Gastroesophageal sphincter (tissue), 4 donors: ENCODE measurements around the gene CTNND2. TPM values are rescaled to one million over a fixed set of nuclear protein-coding genes. Genes with fewer than 3 reads are reported as not detected.

ENCODE experiments used
- ATAC-seq: fragments of 150-250 bp; one replicate; pipeline ENCODE4 v1.9.1; 2016; ENCODE audit warnings: mild to moderate bottlenecking, moderate library complexity
- H3K27ac ChIP-seq, 4 donors: fragments of 200-600 bp; sonication (generic) in 3 of 4; 1 replicate in 3 of 4; 2 replicates in 1 of 4; pipeline ENCODE4 v1.5.1; 2016 to 2019
- H3K27me3 ChIP-seq: fragments of 200-600 bp; sonication (generic); one replicate; pipeline ENCODE4 v1.5.1; 2019
- H3K36me3 ChIP-seq, 2 donors: fragments of 200-600 bp; sonication (generic); one replicate each; pipeline ENCODE4 v1.5.1; 2019; ENCODE audit warnings: control low read depth in 1 of 2
- H3K4me1 ChIP-seq, 3 donors: fragments of 200-600 bp; sonication (generic); 1 replicate in 2 of 3; 2 replicates in 1 of 3; pipeline ENCODE4 v1.5.1; 2016 to 2019; ENCODE audit warnings: control low read depth in 2 of 3
- H3K4me3 ChIP-seq, 2 donors: fragments of 200-600 bp; sonication (generic); one replicate each; pipeline ENCODE4 v1.5.1; 2019; ENCODE audit warnings: mild to moderate bottlenecking in 1 of 2, moderate library complexity in 1 of 2
- H3K9me3 ChIP-seq, 3 donors: fragments of 200-600 bp; sonication (generic); one replicate each; pipeline ENCODE4 v1.5.1; 2017 to 2019; ENCODE audit warnings: control low read depth in 2 of 3
- EP300 ChIP-seq: sonication (generic); formaldehyde crosslinking; IDR thresholded peaks from one replicate; pipeline ENCODE4 v1.6.1; 2017; ENCODE audit warnings: antibody characterized with exemption, mild to moderate bottlenecking
- POLR2A ChIP-seq, 2 donors: fragments of 450-650 bp; IDR thresholded peaks; one replicate each; pipeline ENCODE4 v1.6.1; 2017; ENCODE audit warnings: antibody characterized with exemption in 2 of 2, mild to moderate bottlenecking in 2 of 2, moderate library complexity in 1 of 2
- POLR2AphosphoS5 ChIP-seq: sonication (generic); formaldehyde crosslinking; IDR thresholded peaks from one replicate; pipeline ENCODE4 v1.6.1; 2017; ENCODE audit warnings: antibody characterized with exemption
- WGBS, 2 donors: methylation state at CpG; one replicate each; pipeline ENCODE4 v1.1.5; 2018; ENCODE audit warnings: low coverage in 1 of 2; 5-methylcytosine and 5-hydroxymethylcytosine counted together
- total RNA-seq, 4 donors: library from RNA; depleted of rRNA; stranded (reverse); fragments of >200 nt; gene quantifications; one replicate each; pipeline ENCODE4 v1.1.0, GENCODE V29; 2016
- TF ChIP-seq, protein P1 (sequence below), 4 experiments: fragments of 200-600 bp in 2 of 4; fragments of 450-650 bp in 2 of 4; sonication (generic) in 1 of 4; IDR thresholded peaks; one replicate each; pipeline ENCODE4 v1.5.1; 2017 to 2019; ENCODE audit warnings: antibody characterized with exemption in 4 of 4, mild to moderate bottlenecking in 2 of 4, moderate library complexity in 2 of 4

The CTNND2 gene
- total RNA-seq, 4 donors from 2014 or later: 0.40 to 3.1 (median 1.9) TPM

DNA sequence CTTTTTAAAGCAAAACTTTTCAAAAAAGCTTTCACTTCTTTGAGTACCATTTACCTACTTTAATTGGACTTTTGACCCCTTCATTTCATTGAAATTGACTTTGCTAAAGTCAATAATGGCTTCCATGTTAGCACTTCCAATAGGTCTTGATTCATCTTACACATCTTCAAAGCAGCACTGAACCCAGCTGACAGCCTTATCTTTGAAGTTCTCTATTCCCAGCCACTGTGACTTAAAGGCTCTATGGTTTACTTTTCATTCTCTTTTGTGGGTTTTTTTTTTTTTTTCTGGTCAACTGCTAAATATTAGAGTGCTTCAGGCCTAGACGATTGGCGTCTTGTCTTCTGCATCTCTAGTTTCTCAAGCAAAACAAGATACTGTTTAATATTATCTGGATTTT, 385.0 kb downstream of the CTNND2 start:
- H3K9me3 ChIP-seq: no peaks in the 10 kb centered on the region
- no peak overlapping the region for H3K27ac ChIP-seq
- no peaks in the 10 kb centered on the region for H3K27me3 ChIP-seq
- WGBS, 2 donors: 81 to 100% methylated on average over 2 of the region's 2 CpGs
- ATAC-seq: no peak
- TF ChIP-seq POLR2AphosphoS5 (no peak), EP300 (no peak)
- no peaks in the 10 kb centered on the region for H3K4me1 ChIP-seq
- no peaks in the 10 kb centered on the region for H3K36me3 ChIP-seq
- H3K4me3 ChIP-seq: no peak overlapping the region

GRCh38 chr5:11518676-11519075, 385.6 kb downstream of the CTNND2 start:
- no peak overlapping the region for H3K4me3 ChIP-seq
- ATAC-seq: no peak
- H3K4me1 ChIP-seq: no peaks in the 10 kb centered on the region
- no peaks in the 10 kb centered on the region for H3K27me3 ChIP-seq
- H3K9me3 ChIP-seq: no peaks in the 10 kb centered on the region
- TF ChIP-seq, protein P1, sequence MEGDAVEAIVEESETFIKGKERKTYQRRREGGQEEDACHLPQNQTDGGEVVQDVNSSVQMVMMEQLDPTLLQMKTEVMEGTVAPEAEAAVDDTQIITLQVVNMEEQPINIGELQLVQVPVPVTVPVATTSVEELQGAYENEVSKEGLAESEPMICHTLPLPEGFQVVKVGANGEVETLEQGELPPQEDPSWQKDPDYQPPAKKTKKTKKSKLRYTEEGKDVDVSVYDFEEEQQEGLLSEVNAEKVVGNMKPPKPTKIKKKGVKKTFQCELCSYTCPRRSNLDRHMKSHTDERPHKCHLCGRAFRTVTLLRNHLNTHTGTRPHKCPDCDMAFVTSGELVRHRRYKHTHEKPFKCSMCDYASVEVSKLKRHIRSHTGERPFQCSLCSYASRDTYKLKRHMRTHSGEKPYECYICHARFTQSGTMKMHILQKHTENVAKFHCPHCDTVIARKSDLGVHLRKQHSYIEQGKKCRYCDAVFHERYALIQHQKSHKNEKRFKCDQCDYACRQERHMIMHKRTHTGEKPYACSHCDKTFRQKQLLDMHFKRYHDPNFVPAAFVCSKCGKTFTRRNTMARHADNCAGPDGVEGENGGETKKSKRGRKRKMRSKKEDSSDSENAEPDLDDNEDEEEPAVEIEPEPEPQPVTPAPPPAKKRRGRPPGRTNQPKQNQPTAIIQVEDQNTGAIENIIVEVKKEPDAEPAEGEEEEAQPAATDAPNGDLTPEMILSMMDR (IDR thresholded peaks at IDR 0.05): no peak
- TF ChIP-seq EP300: no peak
- TF ChIP-seq POLR2AphosphoS5: no peak
- TF ChIP-seq POLR2A (IDR thresholded peaks at IDR 0.05): no peak
- 70 to 83% methylated on average over 2 of the region's 2 CpGs for WGBS, 2 donors
- H3K27ac ChIP-seq: no peak overlapping the region
- no peaks in the 10 kb centered on the region for H3K36me3 ChIP-seq

- H3K4me1 ChIP-seq: no peaks in the 10 kb centered on the region
- H3K27ac ChIP-seq: no peak overlapping the region
- no peak for ATAC-seq
- no peaks in the 10 kb centered on the region for H3K36me3 ChIP-seq
- H3K27me3 ChIP-seq: no peaks in the 10 kb centered on the region
- TF ChIP-seq POLR2AphosphoS5 (no peak), EP300 (no peak), POLR2A (IDR thresholded peaks at IDR 0.05) (no peak)
- TF ChIP-seq, protein P1 (IDR thresholded peaks at IDR 0.05): no peak
- no peaks in the 10 kb centered on the region for H3K9me3 ChIP-seq
- WGBS, 2 donors: 62 to 74% methylated on average over 10 to 11 of the region's 11 CpGs
- no peak overlapping the region for H3K4me3 ChIP-seq
These were observed 389.4 kb downstream of the CTNND2 start for GRCh38 chr5:11514705-11515432.

- H3K4me3 ChIP-seq: no peak overlapping the region
- H3K36me3 ChIP-seq: no peaks in the 10 kb centered on the region
- no peaks in the 10 kb centered on the region for H3K9me3 ChIP-seq
- no peaks in the 10 kb centered on the region for H3K27me3 ChIP-seq
- H3K27ac ChIP-seq: no peak overlapping the region
- H3K4me1 ChIP-seq: no peaks in the 10 kb centered on the region
- TF ChIP-seq POLR2A (IDR thresholded peaks at IDR 0.05): no peak
- no peak for ATAC-seq
- 73 to 75% methylated on average over 2 of the region's 2 CpGs for WGBS, 2 donors
These were observed 392.4 kb downstream of the CTNND2 start for GRCh38 chr5:11511878-11512277.

DNA sequence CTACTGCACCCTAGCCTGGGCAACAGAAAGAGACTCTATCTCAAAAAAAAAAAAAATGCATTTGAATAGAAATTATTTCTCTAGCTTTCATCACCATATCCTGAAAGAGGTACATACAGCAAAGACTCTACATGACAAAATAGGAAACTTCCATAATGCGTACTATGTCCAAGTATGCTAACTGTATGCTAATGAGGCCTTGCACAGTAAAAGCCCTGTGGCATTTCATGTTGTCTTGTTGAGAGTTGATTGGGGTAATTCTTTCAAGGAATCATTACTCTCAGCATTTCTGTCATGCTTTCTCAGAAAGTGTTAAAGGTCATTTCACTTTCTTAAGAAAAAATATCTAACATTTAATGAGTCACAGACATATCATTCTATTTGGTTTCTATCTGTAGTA, 393.4 kb downstream of the CTNND2 start:
- no peaks in the 10 kb centered on the region for H3K36me3 ChIP-seq
- no peak overlapping the region for H3K27ac ChIP-seq
- WGBS, 2 donors: 91 to 92% methylated on average over 1 of the region's 1 CpG
- no peak for ATAC-seq
- H3K27me3 ChIP-seq: peaks cover 2% of the 10 kb centered on the region
- no peaks in the 10 kb centered on the region for H3K9me3 ChIP-seq
- no peaks in the 10 kb centered on the region for H3K4me1 ChIP-seq
- TF ChIP-seq EP300 (no peak), POLR2A (IDR thresholded peaks at IDR 0.05) (no peak), POLR2AphosphoS5 (no peak)
- TF ChIP-seq, protein P1 (IDR thresholded peaks at IDR 0.05): no peak
- H3K4me3 ChIP-seq: no peak overlapping the region

DNA sequence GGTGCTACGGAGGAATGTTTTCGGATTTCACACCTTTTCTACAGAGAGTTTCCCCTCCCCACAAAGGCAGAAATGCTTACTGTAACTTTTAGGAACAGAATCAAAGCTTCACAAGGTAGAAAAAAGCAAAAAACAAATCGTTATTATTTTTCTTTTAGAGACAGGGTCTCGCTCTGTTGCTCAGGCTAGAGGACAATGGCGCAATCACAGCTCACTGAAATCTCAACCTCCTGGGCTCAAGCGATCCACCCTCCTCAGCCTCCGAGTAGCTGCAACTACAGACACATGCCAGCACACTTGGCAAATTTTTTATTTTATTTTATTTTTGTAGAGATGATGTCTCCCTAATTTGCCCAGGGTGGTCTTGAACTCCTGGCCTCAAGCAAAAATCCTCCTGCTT, 394.5 kb downstream of the CTNND2 start:
- Histone ChIP-seq H3K4me3 (no peak overlapping the region), H3K36me3 (no peaks in the 10 kb centered on the region), H3K27ac (no peak overlapping the region), H3K9me3 (no peaks in the 10 kb centered on the region), H3K27me3 (peaks cover 7% of the 10 kb centered on the region), H3K4me1 (no peaks in the 10 kb centered on the region)
- no peak for ATAC-seq
- TF ChIP-seq, protein P1 (IDR thresholded peaks at IDR 0.05): no peak
- TF ChIP-seq EP300: no peak
- TF ChIP-seq POLR2A (IDR thresholded peaks at IDR 0.05): no peak
- TF ChIP-seq POLR2AphosphoS5: no peak
- WGBS, 2 donors: 73 to 78% methylated on average over 7 of the region's 7 CpGs
